HFFc6 (cell line): ENCODE measurements around the gene MRPS11. TPM values are rescaled to one million over a fixed set of nuclear protein-coding genes. Genes with fewer than 3 reads are reported as not detected.

Experiments used
- DNase-seq: peaks from one replicate; pipeline ENCODE4 v3.0.0-alpha.2; 2018
- H3K27ac Mint-ChIP-seq: 2 replicates; pipeline ENCODE4 v1.8.0; 2020; ENCODE audit warnings: mild to moderate bottlenecking, mixed read lengths
- H3K27me3 Mint-ChIP-seq: 2 replicates; pipeline ENCODE4 v1.8.0; 2021; ENCODE audit warnings: mild to moderate bottlenecking, moderate library complexity, mixed read lengths; ENCODE audit not compliant: insufficient read depth
- H3K36me3 Mint-ChIP-seq: 2 replicates; pipeline ENCODE4 v1.8.0; 2021; ENCODE audit warnings: low read depth, mixed read lengths
- H3K4me1 Mint-ChIP-seq: 2 replicates; pipeline ENCODE4 v1.8.0; 2020; ENCODE audit warnings: low read depth, mixed read lengths
- H3K4me3 Mint-ChIP-seq: 2 replicates; pipeline ENCODE4 v1.8.0; 2020; ENCODE audit warnings: mild to moderate bottlenecking, moderate library complexity, mixed read lengths
- H3K9me3 Mint-ChIP-seq: 2 replicates; pipeline ENCODE4 v1.8.0; 2020; ENCODE audit warnings: mild to moderate bottlenecking, mixed read lengths
- total RNA-seq, 6 experiments: library from RNA; stranded (reverse); fragmentation: NEBNext Ultra II Directional; extraction: Animal tissue kit (Norgen Biotek cat#: 25700); gene quantifications; 2 replicates in 1 of 6; 3 replicates in 5 of 6; pipeline ENCODE4 v1.2.3, GENCODE V29; 2021
- TF ChIP-seq, protein P1 (sequence below): fragments of 200-600 bp; sonication (generic); IDR thresholded peaks from 2 replicates; pipeline ENCODE4 v1.5.0; 2021; ENCODE audit warnings: antibody characterized with exemption, mild to moderate bottlenecking

The MRPS11 gene
- total RNA-seq, 6 experiments from 2014 or later: 63.4 to 75.9 (median 69.4) TPM

- peaks cover 3% of the 10 kb centered on the region for H3K27me3 Mint-ChIP-seq
- H3K27ac Mint-ChIP-seq: no peak overlapping the region
- TF ChIP-seq, protein P1, sequence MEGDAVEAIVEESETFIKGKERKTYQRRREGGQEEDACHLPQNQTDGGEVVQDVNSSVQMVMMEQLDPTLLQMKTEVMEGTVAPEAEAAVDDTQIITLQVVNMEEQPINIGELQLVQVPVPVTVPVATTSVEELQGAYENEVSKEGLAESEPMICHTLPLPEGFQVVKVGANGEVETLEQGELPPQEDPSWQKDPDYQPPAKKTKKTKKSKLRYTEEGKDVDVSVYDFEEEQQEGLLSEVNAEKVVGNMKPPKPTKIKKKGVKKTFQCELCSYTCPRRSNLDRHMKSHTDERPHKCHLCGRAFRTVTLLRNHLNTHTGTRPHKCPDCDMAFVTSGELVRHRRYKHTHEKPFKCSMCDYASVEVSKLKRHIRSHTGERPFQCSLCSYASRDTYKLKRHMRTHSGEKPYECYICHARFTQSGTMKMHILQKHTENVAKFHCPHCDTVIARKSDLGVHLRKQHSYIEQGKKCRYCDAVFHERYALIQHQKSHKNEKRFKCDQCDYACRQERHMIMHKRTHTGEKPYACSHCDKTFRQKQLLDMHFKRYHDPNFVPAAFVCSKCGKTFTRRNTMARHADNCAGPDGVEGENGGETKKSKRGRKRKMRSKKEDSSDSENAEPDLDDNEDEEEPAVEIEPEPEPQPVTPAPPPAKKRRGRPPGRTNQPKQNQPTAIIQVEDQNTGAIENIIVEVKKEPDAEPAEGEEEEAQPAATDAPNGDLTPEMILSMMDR: no peak
- H3K4me1 Mint-ChIP-seq: no peaks in the 10 kb centered on the region
- no peaks in the 10 kb centered on the region; the same call in 1 of the 2 replicates for H3K36me3 Mint-ChIP-seq
- DNase-seq: no peak
- H3K4me3 Mint-ChIP-seq: no peak overlapping the region
- H3K9me3 Mint-ChIP-seq: no peaks in the 10 kb centered on the region
Observed at GRCh38 chr15:88497109-88497765, 29.7 kb downstream of the MRPS11 start.

DNA sequence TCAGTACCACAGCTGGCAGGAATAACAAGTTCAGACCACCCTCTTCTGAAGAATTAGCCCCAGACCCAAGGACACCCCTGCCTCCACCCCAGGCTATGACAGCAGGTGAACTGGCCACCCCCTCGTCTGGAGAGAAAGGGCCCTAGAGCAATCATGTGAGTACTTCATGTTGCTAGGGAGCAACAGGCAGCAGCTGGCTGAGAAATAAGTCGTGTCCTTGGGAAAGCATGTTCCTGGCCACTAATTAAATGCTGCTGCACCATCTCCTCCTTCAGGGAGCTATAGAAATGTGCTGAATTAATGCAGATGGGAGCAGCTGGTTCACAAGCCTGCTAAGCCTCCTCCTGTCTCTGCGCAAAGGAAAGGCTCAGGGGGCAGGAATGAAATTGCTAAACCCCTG, 31.5 kb downstream of the MRPS11 start:
- no peaks in the 10 kb centered on the region for H3K9me3 Mint-ChIP-seq
- no peak overlapping the region for H3K4me3 Mint-ChIP-seq
- DNase-seq: no peak
- TF ChIP-seq, protein P1: no peak
- no peaks in the 10 kb centered on the region for H3K4me1 Mint-ChIP-seq
- H3K27me3 Mint-ChIP-seq: peaks cover 3% of the 10 kb centered on the region
- no peaks in the 10 kb centered on the region; the same call in 1 of the 2 replicates for H3K36me3 Mint-ChIP-seq
- no peak overlapping the region for H3K27ac Mint-ChIP-seq

GRCh38 chr15:88504445-88504844, 36.9 kb downstream of the MRPS11 start:
- Mint-ChIP-seq H3K36me3 (peaks cover 15% of the 10 kb centered on the region; the same call in 1 of the 2 replicates), H3K9me3 (no peaks in the 10 kb centered on the region), H3K27me3 (no peaks in the 10 kb centered on the region), H3K4me1 (no peaks in the 10 kb centered on the region), H3K27ac (no peak overlapping the region), H3K4me3 (no peak overlapping the region)
- no peak for DNase-seq
- TF ChIP-seq, protein P1: no peak

- Mint-ChIP-seq H3K4me1 (no peaks in the 10 kb centered on the region; the same call in 1 of the 2 replicates), H3K27ac (no peak overlapping the region), H3K4me3 (no peak overlapping the region), H3K27me3 (no peaks in the 10 kb centered on the region), H3K36me3 (peaks cover 25% of the 10 kb centered on the region), H3K9me3 (no peaks in the 10 kb centered on the region)
- DNase-seq: no peak
- TF ChIP-seq, protein P1: no peak
Observed at GRCh38 chr15:88505721-88506120, 38.2 kb downstream of the MRPS11 start.

- TF ChIP-seq, protein P1: no peak
- H3K4me3 Mint-ChIP-seq: no peak overlapping the region
- H3K27me3 Mint-ChIP-seq: no peaks in the 10 kb centered on the region
- peaks cover 32% of the 10 kb centered on the region for H3K36me3 Mint-ChIP-seq
- H3K27ac Mint-ChIP-seq: no peak overlapping the region
- DNase-seq: no peak
- no peaks in the 10 kb centered on the region for H3K9me3 Mint-ChIP-seq
- H3K4me1 Mint-ChIP-seq: peaks cover 7% of the 10 kb centered on the region
Observed at GRCh38 chr15:88506628-88507027, 39.1 kb downstream of the MRPS11 start.
